Prostate gland (tissue), 2 donors: ENCODE data around the gene UBE2L3.

Source experiments
- POLR2A ChIP-seq: fragments of 450-650 bp; IDR thresholded peaks from one replicate; pipeline ENCODE4 v1.6.1; 2016; ENCODE audit warnings: antibody characterized with exemption, mild to moderate bottlenecking
- TF ChIP-seq, protein P1 (sequence below), 4 experiments: fragments of 200-600 bp in 2 of 4; fragments of 450-650 bp in 2 of 4; sonication (generic) in 2 of 4; IDR thresholded peaks; 1 replicate in 3 of 4; 2 replicates in 1 of 4; pipeline ENCODE4 v1.5.1; 2016 to 2019; ENCODE audit warnings: antibody characterized with exemption in 4 of 4, mild to moderate bottlenecking in 2 of 4, moderate library complexity in 2 of 4

GRCh38 chr22:21626073-21626734 lies 58.7 kb downstream of the UBE2L3 start:
- TF ChIP-seq, protein P1, sequence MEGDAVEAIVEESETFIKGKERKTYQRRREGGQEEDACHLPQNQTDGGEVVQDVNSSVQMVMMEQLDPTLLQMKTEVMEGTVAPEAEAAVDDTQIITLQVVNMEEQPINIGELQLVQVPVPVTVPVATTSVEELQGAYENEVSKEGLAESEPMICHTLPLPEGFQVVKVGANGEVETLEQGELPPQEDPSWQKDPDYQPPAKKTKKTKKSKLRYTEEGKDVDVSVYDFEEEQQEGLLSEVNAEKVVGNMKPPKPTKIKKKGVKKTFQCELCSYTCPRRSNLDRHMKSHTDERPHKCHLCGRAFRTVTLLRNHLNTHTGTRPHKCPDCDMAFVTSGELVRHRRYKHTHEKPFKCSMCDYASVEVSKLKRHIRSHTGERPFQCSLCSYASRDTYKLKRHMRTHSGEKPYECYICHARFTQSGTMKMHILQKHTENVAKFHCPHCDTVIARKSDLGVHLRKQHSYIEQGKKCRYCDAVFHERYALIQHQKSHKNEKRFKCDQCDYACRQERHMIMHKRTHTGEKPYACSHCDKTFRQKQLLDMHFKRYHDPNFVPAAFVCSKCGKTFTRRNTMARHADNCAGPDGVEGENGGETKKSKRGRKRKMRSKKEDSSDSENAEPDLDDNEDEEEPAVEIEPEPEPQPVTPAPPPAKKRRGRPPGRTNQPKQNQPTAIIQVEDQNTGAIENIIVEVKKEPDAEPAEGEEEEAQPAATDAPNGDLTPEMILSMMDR (IDR thresholded peaks at IDR 0.05), result no peak
- no peak for TF ChIP-seq POLR2A
